Measurements from ENCODE around the gene PAK4.
A peak's percentile ranks its signal among the peaks of the same experiment; 100 is the strongest.
"Not testable (repeated sequence)": the region's sequence is repeated elsewhere in the genome, so short reads cannot be mapped to it uniquely, and the experiment has no call there.

Gene PAK4

GRCh38 chr19:39100500-39101166 lies 25.0 kb upstream of the PAK4 start:
- no peak for DNase-seq

- DNase-seq = no peak
Observed at GRCh38 chr19:39103151-39103550, 22.4 kb upstream of the PAK4 start.

- no peak for DNase-seq
Observed at GRCh38 chr19:39104186-39104596, 21.4 kb upstream of the PAK4 start.

DNA sequence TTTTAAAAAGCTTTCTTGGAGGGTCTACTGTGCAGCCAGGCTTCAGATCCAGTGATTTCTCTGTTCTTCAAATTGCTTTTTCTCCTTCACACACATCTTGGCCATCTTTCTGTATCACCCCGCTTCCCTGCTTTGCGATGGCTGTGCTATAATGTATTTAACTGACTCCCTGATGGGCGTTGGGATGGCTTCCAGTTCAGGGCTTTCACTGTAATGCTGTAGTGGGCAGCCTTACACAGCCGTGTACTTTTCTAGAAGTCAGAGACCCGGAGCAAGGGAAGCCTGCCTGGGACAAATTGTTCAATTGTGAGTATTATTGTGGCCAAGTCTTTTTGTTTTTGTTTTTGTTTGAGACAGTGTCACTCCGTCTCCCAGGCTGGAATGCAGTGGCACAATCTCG lies 19.4 kb upstream of the PAK4 start:
- no peak for DNase-seq

DNA sequence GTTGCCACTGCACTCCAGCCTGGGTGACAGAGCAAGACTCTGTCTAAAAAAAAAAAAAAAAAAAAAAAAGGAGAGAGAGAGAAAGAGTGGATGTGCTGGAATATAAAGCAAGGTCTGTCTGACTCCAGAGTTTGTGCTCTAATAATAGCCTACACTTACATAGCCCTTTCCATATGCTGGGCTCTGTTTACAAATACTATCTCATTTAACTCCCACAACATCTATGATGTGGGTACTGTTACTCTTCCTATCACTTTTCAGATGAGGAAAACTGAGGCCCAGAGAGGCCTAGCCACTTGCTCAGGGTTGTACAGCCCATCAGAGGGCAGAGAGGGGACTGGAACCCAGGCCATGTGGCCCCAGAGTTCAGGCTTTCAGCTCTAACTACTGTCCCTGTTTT lies 15.9 kb upstream of the PAK4 start:
- DNase-seq = no peak

GRCh38 chr19:39110263-39110967 lies 15.2 kb upstream of the PAK4 start:
- DNase-seq = peak; percentile 61 to 71

DNA sequence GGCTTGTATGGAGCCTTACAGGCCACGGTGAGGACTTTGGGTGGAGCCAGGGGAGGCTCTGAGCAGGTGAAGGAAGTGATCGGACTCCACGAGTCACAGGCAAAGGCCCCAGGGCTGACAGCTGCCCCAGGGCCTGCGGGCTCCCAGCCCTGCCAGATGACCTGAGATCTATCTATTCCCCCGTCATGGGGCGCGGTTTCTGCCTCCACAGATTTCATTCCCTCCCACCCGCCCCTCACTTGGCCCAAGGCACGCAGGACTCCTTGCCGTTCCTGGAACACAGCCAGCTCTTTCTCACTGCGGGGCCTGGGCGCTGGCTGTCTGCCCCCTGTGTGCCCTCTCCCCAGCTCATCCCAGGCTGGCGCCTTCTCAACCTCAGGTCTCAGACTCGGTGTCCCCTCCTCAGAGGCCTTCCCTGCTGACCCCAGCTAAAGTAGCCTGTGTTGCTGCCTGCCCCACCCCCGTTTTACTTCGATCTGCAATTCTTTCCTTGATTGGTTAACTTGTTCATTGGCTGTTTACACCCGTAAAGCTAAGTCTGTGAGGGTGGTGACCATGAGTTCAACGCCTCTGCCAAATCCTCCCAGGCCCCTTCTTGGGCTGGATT lies 13.9 kb upstream of the PAK4 start:
- no peak for DNase-seq

GRCh38 chr19:39112338-39112890 lies 13.2 kb upstream of the PAK4 start:
- DNase-seq = no peak

- DNase-seq = no peak
Observed at GRCh38 chr19:39113199-39113598, 12.4 kb upstream of the PAK4 start.

DNA sequence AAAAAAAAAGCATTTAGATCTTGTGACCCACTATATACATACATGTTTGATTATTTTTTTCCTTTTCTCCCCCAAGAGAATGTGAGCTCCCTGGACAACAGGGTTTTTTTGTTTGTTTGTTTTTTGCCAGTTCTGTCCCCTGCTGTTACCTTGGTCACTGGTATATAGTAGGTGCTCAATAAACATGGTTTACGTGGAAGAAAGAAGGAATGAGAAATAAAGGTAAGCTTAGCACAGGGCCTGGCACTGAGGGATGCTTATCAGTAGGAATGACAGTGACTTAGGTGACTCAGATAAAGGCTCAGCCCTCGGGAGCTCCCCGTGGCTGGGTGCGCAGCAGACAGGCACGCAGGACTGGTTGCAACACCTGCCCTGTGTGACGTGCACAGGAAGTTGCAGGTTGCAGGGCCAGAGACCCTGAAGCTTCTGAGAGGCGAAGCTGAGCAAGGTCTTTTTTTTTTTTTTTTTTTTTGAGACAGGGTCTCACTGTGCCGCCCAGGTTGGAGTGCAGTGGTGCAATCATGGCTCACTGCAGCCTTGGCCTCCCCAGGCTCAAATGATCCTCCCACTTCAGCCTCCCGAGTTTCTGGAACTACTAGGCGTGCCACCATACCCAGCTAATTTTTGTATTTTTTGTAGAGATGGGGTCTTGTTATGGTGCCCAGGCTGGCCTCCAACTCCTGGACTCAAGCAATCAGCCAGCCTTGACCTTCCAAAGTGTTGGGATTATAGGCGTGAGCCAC lies 10.3 kb upstream of the PAK4 start:
- no peak for DNase-seq

- DNase-seq = not testable (repeated sequence)
Observed at GRCh38 chr19:39117023-39117422, 8.6 kb upstream of the PAK4 start.

DNA sequence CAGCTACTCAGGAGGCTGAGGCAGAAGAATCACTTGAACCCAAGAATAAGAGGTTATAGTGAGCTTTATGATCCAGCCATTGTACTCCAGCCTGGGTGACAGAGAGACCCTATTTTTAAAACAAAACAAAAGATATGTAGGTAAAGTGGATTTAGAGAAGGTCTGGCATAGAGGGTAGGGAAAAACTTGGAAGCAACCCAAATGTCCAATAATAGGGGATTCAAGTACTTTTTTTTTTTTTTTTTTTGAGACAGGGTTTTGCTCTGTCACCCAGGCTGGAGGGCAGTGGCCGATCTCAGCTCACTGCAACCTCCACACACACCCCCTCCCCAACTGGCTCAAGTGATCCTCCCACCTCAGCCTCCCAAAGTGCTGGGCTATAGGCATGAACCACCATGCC lies 5.8 kb upstream of the PAK4 start:
- DNase-seq = no peak

- no peak for DNase-seq
Observed at GRCh38 chr19:39122934-39123731, 2.5 kb upstream of the PAK4 start.

GRCh38 chr19:39124136-39124764 lies 1.3 kb upstream of the PAK4 start:
- DNase-seq = no peak

GRCh38 chr19:39125199-39125553 lies 410 bp upstream of the PAK4 start:
- DNase-seq = no peak

- DNase-seq = no peak
Observed at GRCh38 chr19:39126312-39127187, 964 bp downstream of the PAK4 start.

- DNase-seq = no peak
Observed at GRCh38 chr19:39127812-39128515, 2.4 kb downstream of the PAK4 start.

DNA sequence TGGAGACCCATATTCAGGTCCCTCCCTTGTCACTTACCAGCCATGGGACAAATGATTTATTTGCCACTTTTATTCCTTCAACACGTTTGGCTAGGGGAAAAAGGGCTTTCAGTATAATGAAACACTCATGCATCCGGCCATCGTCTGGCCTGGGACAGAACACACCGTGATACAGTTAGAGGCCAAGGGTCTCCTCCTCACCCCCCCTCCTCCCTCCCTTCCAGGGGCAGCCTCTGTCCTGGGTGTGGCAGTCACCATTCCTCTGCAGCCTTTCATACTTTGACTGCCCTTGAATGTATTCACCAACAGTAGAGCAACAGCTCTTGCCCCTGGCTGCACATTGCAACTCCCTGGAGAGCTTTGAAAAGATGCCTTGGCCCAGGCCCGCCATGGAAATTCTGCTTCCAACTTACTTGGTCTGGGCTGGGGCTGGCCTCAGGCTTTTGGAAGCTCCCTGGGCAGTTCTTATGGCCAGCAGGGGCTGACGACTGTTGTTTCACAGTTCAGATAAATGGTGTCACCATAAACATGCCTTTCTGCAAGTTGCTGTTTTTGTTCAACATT lies 3.0 kb downstream of the PAK4 start:
- no peak for DNase-seq

DNA sequence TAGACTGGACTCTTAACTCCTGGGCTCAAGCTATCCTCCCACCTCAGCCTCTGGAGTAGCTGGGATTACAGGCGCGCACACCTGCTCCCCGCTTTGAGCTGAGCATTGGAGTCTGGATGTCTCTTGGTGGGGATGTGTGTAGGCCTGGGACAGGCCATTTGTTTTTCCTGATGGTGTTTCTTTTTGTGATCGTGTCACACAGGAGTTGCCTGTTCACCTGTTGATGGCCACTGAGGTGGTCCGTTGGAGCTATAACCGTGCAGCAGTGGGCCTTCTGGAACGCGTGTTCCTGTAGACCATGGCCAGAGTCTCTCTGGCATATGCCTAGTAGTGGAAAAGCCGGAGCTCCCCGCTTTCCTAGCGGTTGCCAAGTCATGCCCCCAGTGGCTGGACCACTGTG lies 3.5 kb downstream of the PAK4 start:
- DNase-seq = no peak
